Smooth muscle cell (in vitro differentiated cells): ENCODE results near the gene MAML2. TPM values are rescaled to one million over a fixed set of nuclear protein-coding genes. Genes with fewer than 3 reads are reported as not detected.
A peak's percentile ranks its signal among the peaks of the same experiment; 100 is the strongest.
"Not testable (repeated sequence)": the region's sequence is repeated elsewhere in the genome, so short reads cannot be mapped to it uniquely, and the experiment has no call there.

Experiments used
- DNase-seq: peaks from one replicate; lab custom pipeline; 2025; ENCODE audit not compliant: unreplicated experiment; lab: John Stamatoyannopoulos, UW
- H2AFZ ChIP-seq: fragments of 200-600 bp; sonication (generic); 2 replicates; pipeline ENCODE4 v1.6.0; 2016; ENCODE audit warnings: antibody characterized with exemption, low read depth, mild to moderate bottlenecking
- H3F3A ChIP-seq: fragments of 200-600 bp; sonication (generic); 2 replicates; pipeline ENCODE4 v1.6.0; 2017; ENCODE audit warnings: antibody characterized with exemption, low read depth
- H3K27ac ChIP-seq: fragments of 200-600 bp; sonication (generic); 2 replicates; pipeline ENCODE4 v1.5.1; 2016; ENCODE audit warnings: low read depth, mild to moderate bottlenecking
- H3K27me3 ChIP-seq: fragments of 200-600 bp; sonication (generic); 2 replicates; pipeline ENCODE4 v1.6.1; 2016; ENCODE audit warnings: low read depth, mild to moderate bottlenecking
- H3K36me3 ChIP-seq: fragments of 200-600 bp; sonication (generic); 2 replicates; pipeline ENCODE4 v1.5.1; 2016; ENCODE audit warnings: low read depth
- H3K4me1 ChIP-seq: fragments of 200-600 bp; sonication (generic); 2 replicates; pipeline ENCODE4 v1.5.1; 2016; ENCODE audit warnings: low read depth
- H3K4me2 ChIP-seq: fragments of 200-600 bp; sonication (generic); 2 replicates; pipeline ENCODE4 v1.6.0; 2016; ENCODE audit warnings: mild to moderate bottlenecking
- H3K4me3 ChIP-seq: fragments of 200-600 bp; sonication (generic); 2 replicates; pipeline ENCODE4 v1.5.1; 2016; ENCODE audit warnings: mild to moderate bottlenecking
- H3K79me2 ChIP-seq: fragments of 200-600 bp; sonication (generic); 2 replicates; pipeline ENCODE4 v1.6.0; 2016; ENCODE audit warnings: low read depth, mild to moderate bottlenecking
- H3K9ac ChIP-seq: fragments of 200-600 bp; sonication (generic); 2 replicates; pipeline ENCODE4 v1.6.0; 2016; ENCODE audit warnings: low read depth
- H3K9me3 ChIP-seq: fragments of 200-600 bp; sonication (generic); replicated peaks from 2 replicates; pipeline ENCODE4 v1.5.1; 2016; ENCODE audit warnings: low read depth
- H4K20me1 ChIP-seq: fragments of 200-600 bp; sonication (generic); 2 replicates; pipeline ENCODE4 v1.6.0; 2016; ENCODE audit warnings: low read depth
- CTCF ChIP-seq: fragments of 200-600 bp; sonication (generic); IDR thresholded peaks from 2 replicates; pipeline ENCODE4 v1.5.1; 2017; ENCODE audit warnings: borderline replicate concordance, mild to moderate bottlenecking, antibody characterized with exemption; ENCODE audit not compliant: insufficient read depth, poor library complexity, severe bottlenecking
- WGBS: methylation state at CpG from one replicate; pipeline ENCODE4 v1.1.7; 2016; ENCODE audit warnings: low lambda C conversion rate; 5-methylcytosine and 5-hydroxymethylcytosine counted together
- polyA plus RNA-seq: library from polyadenylated mRNA; unstranded; fragments of >200 nt; fragmentation: Nextera tagmentation; extraction: Ambion mirVana; gene quantifications from 2 replicates; pipeline ENCODE4 v1.2.1, GENCODE V29; 2016
- total RNA-seq: library from RNA; depleted of rRNA; stranded (reverse); fragments of >200 nt; gene quantifications from 2 replicates; pipeline ENCODE4 v1.2.3, GENCODE V29; 2014

The MAML2 gene
- total and polyA plus RNA-seq, 2 experiments from 2014 or later, result 8.7 to 52.4 TPM

DNA sequence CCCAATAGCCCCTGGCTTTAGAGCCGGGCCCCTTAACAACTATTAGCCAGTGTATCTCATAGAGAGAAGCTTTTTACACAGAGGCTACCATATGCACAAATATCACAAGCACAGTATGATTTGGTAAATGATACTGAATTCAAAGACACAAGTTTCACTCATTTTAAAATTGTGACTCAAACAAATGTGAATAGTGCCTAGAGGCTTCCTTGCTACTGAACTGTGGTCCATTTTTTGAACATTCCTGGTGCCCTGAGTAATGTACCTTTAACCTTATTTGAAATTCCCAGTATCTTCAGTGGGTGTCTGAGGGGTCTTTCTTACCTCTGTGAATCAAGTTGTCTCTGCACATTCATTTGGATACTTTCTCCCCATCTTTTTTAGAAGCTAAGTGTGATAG, 156.2 kb downstream of the MAML2 start:
- H3K36me3 ChIP-seq, result no peaks in the 10 kb centered on the region
- no peak overlapping the region for H3K9ac ChIP-seq
- DNase-seq, result no peak
- H3K4me2 ChIP-seq, result no peak overlapping the region
- TF ChIP-seq CTCF, result no peak
- no peaks in the 10 kb centered on the region for H3K27me3 ChIP-seq
- peaks cover 69% of the 10 kb centered on the region for H3K79me2 ChIP-seq
- H3K27ac ChIP-seq, result peak overlapping the region; percentile 94
- H2AFZ ChIP-seq, result no peak overlapping the region
- peaks cover 21% of the 10 kb centered on the region for H3K4me1 ChIP-seq
- 88% methylated on average over 1 of the region's 1 CpG for WGBS
- H3F3A ChIP-seq, result peaks cover 26% of the 10 kb centered on the region
- no peak overlapping the region for H3K4me3 ChIP-seq
- no peaks in the 10 kb centered on the region for H4K20me1 ChIP-seq
- H3K9me3 ChIP-seq, result no peaks in the 10 kb centered on the region

- H3K36me3 ChIP-seq, result no peaks in the 10 kb centered on the region
- TF ChIP-seq CTCF, result no peak
- H3K79me2 ChIP-seq, result peaks cover 66% of the 10 kb centered on the region
- no peak overlapping the region for H2AFZ ChIP-seq
- no peak overlapping the region for H3K9ac ChIP-seq
- no peak overlapping the region for H3K4me2 ChIP-seq
- 82% methylated on average over 4 of the region's 4 CpGs for WGBS
- no peak overlapping the region for H3K4me3 ChIP-seq
- H4K20me1 ChIP-seq, result no peaks in the 10 kb centered on the region
- no peak overlapping the region for H3K27ac ChIP-seq
- H3K27me3 ChIP-seq, result no peaks in the 10 kb centered on the region
- peaks cover 21% of the 10 kb centered on the region for H3K4me1 ChIP-seq
- H3K9me3 ChIP-seq, result no peaks in the 10 kb centered on the region
- no peak for DNase-seq
- H3F3A ChIP-seq, result peaks cover 30% of the 10 kb centered on the region
Observed at GRCh38 chr11:96185220-96185768, 157.7 kb downstream of the MAML2 start.

DNA sequence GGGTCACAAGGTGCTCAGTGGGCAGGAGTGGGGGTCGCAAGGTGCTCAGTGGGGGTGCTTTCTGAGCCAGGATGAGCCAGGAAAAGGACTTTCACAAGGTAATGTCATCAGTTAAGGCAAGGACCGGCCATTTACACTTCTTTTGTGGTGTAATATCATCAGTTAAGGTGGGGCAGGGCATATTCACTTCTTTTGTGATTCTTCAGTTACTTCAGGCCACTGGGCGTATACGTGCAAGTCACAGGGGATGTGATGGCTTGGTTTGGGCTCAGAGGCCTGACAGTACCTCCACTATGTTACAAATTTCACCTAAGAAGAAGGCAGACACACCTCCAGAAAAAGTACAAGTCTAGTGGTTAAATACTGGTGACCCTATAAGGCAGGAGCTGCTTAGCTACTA, 162.1 kb downstream of the MAML2 start:
- DNase-seq, H3F3A ChIP-seq, H3K4me3 ChIP-seq, H3K9me3 ChIP-seq, H3K9ac ChIP-seq, H3K4me2 ChIP-seq, H3K27ac ChIP-seq, H3K36me3 ChIP-seq, H4K20me1 ChIP-seq, H3K4me1 ChIP-seq, H2AFZ ChIP-seq, H3K27me3 ChIP-seq: not testable (repeated sequence)
- 82% methylated on average over 4 of the region's 4 CpGs for WGBS
- H3K79me2 ChIP-seq, result peaks cover 82% of the 10 kb centered on the region

DNA sequence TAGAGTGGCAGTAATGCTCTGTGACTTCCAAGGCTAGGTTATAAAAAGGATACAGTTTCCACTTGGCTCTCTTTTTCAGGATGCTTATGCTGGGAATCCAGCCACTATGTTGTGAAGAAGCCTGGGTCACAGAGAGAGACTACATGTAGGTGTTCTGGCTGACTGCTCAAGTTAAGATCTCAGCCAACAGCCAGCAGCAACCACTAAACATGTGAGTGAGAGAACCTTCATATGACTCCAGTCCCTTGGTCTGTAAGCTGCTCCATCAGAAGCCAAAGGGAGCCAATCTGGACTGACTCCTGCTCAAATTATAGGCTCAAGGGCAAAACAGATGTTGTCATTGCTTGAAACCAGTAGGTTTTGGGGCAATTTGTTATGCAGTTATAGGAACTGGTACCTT, 162.7 kb downstream of the MAML2 start:
- Histone ChIP-seq H3K36me3 (no peaks in the 10 kb centered on the region), H3K27me3 (no peaks in the 10 kb centered on the region), H4K20me1 (no peaks in the 10 kb centered on the region), H2AFZ (no peak overlapping the region), H3K79me2 (peaks cover 82% of the 10 kb centered on the region), H3K27ac (no peak overlapping the region), H3K9ac (no peak overlapping the region), H3K4me3 (no peak overlapping the region), H3K9me3 (no peaks in the 10 kb centered on the region), H3F3A (peaks cover 5% of the 10 kb centered on the region), H3K4me2 (no peak overlapping the region), H3K4me1 (no peaks in the 10 kb centered on the region)
- DNase-seq, result no peak
- no peak for TF ChIP-seq CTCF
